A549 (cell line): ENCODE data around the gene CDK14.

ENCODE experiments used
- BHLHE40 ChIP-seq: IDR thresholded peaks from 2 replicates; pipeline ENCODE4 v1.6.1; 2012; ENCODE audit warnings: low read depth, low read length, inconsistent platforms
- CEBPB ChIP-seq, 2 experiments: fragments of >200 bp in 1 of 2; sonication (Bioruptor Twin) in 1 of 2; formaldehyde crosslinking in 1 of 2; IDR thresholded peaks; 2 replicates each; pipeline ENCODE4 v1.6.1; 2012 to 2016
- CHD4 ChIP-seq: fragments of 200-600 bp; sonication (generic); IDR thresholded peaks from 2 replicates; pipeline ENCODE4 v1.6.1; 2016; ENCODE audit warnings: antibody characterized with exemption, mild to moderate bottlenecking, borderline replicate concordance
- CTCF ChIP-seq: fragments of >200 bp; sonication (Bioruptor Twin); formaldehyde crosslinking; IDR thresholded peaks from 3 replicates; pipeline ENCODE4 v1.5.1; 2016
- EHMT2 ChIP-seq: fragments of 200-600 bp; sonication (generic); IDR thresholded peaks from 2 replicates; pipeline ENCODE4 v1.6.1; 2016; ENCODE audit warnings: antibody characterized with exemption, low read depth, mild to moderate bottlenecking, moderate library complexity
- EP300 ChIP-seq, 2 experiments: fragments of >200 bp; sonication (Bioruptor Twin); formaldehyde crosslinking; IDR thresholded peaks; 2 replicates in 1 of 2; 3 replicates in 1 of 2; pipeline ENCODE4 v1.6.1; 2016 to 2017
- FOSL2 ChIP-seq, 2 experiments: fragments of 450-650 bp in 1 of 2; fragments of >200 bp in 1 of 2; sonication (Bioruptor Twin) in 1 of 2; formaldehyde crosslinking; IDR thresholded peaks; 2 replicates each; pipeline versions ENCODE4 v1.5.0 to v1.6.1; 2016 to 2020; ENCODE audit warnings: mild to moderate bottlenecking in 1 of 2, moderate library complexity in 1 of 2
- FOXS1 ChIP-seq: fragments of 250-450 bp; sonication (Bioruptor Pico); IDR thresholded peaks from 2 replicates; pipeline ENCODE4 v1.5.0; 2020; ENCODE audit warnings: mild to moderate bottlenecking, moderate library complexity
- KDM1A ChIP-seq: fragments of 200-600 bp; sonication (generic); IDR thresholded peaks from 2 replicates; pipeline ENCODE4 v1.6.1; 2016; ENCODE audit warnings: low read depth, mild to moderate bottlenecking
- PBX3 ChIP-seq: IDR thresholded peaks from 2 replicates; pipeline ENCODE4 v1.6.1; 2012
- POLR2A ChIP-seq: IDR thresholded peaks from 2 replicates; pipeline ENCODE4 v1.6.1; 2012; ENCODE audit warnings: mild to moderate bottlenecking, low read length
- REST ChIP-seq: fragments of 200-600 bp; sonication (generic); IDR thresholded peaks from 2 replicates; pipeline ENCODE4 v1.6.1; 2016; ENCODE audit warnings: antibody characterized with exemption, mild to moderate bottlenecking, moderate library complexity
- SMC3 ChIP-seq: fragments of >200 bp; sonication (Bioruptor Twin); formaldehyde crosslinking; IDR thresholded peaks from 3 replicates; pipeline ENCODE4 v1.6.1; 2018; ENCODE audit warnings: inconsistent platforms
- TP53 ChIP-seq: fragments of 250-450 bp; sonication (Bioruptor Pico); IDR thresholded peaks from 2 replicates; pipeline ENCODE4 v1.5.0; 2021; ENCODE audit warnings: mild to moderate bottlenecking, moderate library complexity

- TF ChIP-seq CTCF (no peak), BHLHE40 (no peak), EP300 (IDR thresholded peaks at IDR 0.05) (no peak), CEBPB (IDR thresholded peaks at IDR 0.05) (no peak), KDM1A (no peak), REST (no peak), EHMT2 (no peak), FOXS1 (CRISPR knock-in tag) (no peak), TP53 (CRISPR knock-in tag) (no peak), FOSL2 (IDR thresholded peaks at IDR 0.05) (no peak), FOSL2 (CRISPR knock-in tag; IDR thresholded peaks at IDR 0.05) (no peak), PBX3 (no peak), CHD4 (no peak), SMC3 (no peak), POLR2A (no peak)
Observed at GRCh38 chr7:91226411-91226810, 630.3 kb downstream of the CDK14 start.
